Measurements from ENCODE around the gene RAB11FIP4. TPM values are rescaled to one million over a fixed set of nuclear protein-coding genes. Genes with fewer than 3 reads are reported as not detected.

The RAB11FIP4 gene
- total and polyA plus RNA-seq, 2 donors (not counting 3 experiments of a cell fraction or from before 2014, with no cell fraction given), result 0.08 to 0.38 TPM

- no peak for TF ChIP-seq MAX (IDR thresholded peaks at IDR 0.05; ENCODE audit: insufficient read depth, insufficient read length)
- no peak for TF ChIP-seq FOS (IDR thresholded peaks at IDR 0.05; ENCODE audit: borderline replicate concordance, insufficient read depth, low read length)
- no peak for TF ChIP-seq POLR2A (IDR thresholded peaks at IDR 0.05; ENCODE audit: low read depth, low read length)
- TF ChIP-seq EZH2 (IDR thresholded peaks at IDR 0.05; ENCODE audit: borderline replicate concordance, low read depth, low read length, severe bottlenecking), result no peak
- no peak for TF ChIP-seq POLR2AphosphoS5 (IDR thresholded peaks at IDR 0.05; ENCODE audit: insufficient read depth, low read depth, low read length)
- no peak for TF ChIP-seq MYC (IDR thresholded peaks at IDR 0.05; ENCODE audit: low read depth, low read length)
- no peak for TF ChIP-seq GATA2 (IDR thresholded peaks at IDR 0.05; ENCODE audit: insufficient read depth, insufficient read length, low read depth, low read length)
- TF ChIP-seq JUN (IDR thresholded peaks at IDR 0.05; ENCODE audit: borderline replicate concordance, insufficient read depth, insufficient read length, low read depth), result no peak
- no peak for TF ChIP-seq CTCF (IDR thresholded peaks at IDR 0.05; ENCODE audit: extremely low read depth in 1 of 2, insufficient read depth in 1 of 2, low read depth in 1 of 2, low read length in 2 of 2)
- Histone ChIP-seq H4K20me1 (replicated peaks; ENCODE audit: control insufficient read depth, extremely low read depth, insufficient read depth, low read length) (no peaks in the 10 kb centered on the region), H3K27me3 (ENCODE audit: control insufficient read depth in 2 of 2, insufficient read depth in 2 of 2, low read length in 2 of 2) (peaks cover 0 to 2% of the 10 kb centered on the region in 2 experiments), H3K4me3 (replicated peaks in 1 of 3; ENCODE audit: insufficient read depth in 1 of 3, low read depth in 1 of 3, low read length in 3 of 3) (no peak overlapping the region), H3K36me3 (ENCODE audit: control insufficient read depth in 2 of 2, extremely low read depth in 1 of 2, insufficient read depth in 2 of 2, low read length in 2 of 2) (no peaks in the 10 kb centered on the region), H3K27ac (ENCODE audit: insufficient read depth, low read depth, low read length) (no peak overlapping the region), H3K9me1 (replicated peaks; ENCODE audit: control insufficient read depth, extremely low read depth, insufficient read depth, low read length) (no peaks in the 10 kb centered on the region), H3K4me1 (ENCODE audit: control insufficient read depth, extremely low read depth, insufficient read depth, low read length) (no peaks in the 10 kb centered on the region), H3K9me3 (replicated peaks; ENCODE audit: control insufficient read depth, insufficient read depth, low read length) (no peaks in the 10 kb centered on the region), H3K4me2 (ENCODE audit: insufficient read depth, low read length) (no peak overlapping the region), H3K79me2 (ENCODE audit: control insufficient read depth, insufficient read depth, low read length) (no peaks in the 10 kb centered on the region), H2AFZ (ENCODE audit: low read depth, low read length) (no peak overlapping the region), H3K9ac (replicated peaks; ENCODE audit: extremely low read depth, insufficient read depth, low read length) (no peak overlapping the region)
- ChIA-PET CTCF (interaction anchor here (0.9 to 1.4 kb wide), 4 partner anchors 9 to 305 kb away, joined by 3 to 4 read pairs (median 3); no protein-coding TSS in a partner anchor), POLR2A (no interaction called here)
- FAIRE-seq (no peak), DNase-seq (ENCODE audit: low read depth, low spot score) (no peak)
- intact Hi-C loops (cut with micrococcal nuclease), result no loop called here
- dilution Hi-C loops (cut with MboI; ENCODE audit: extremely low pct_ligation_motif_present, low sequenced_read_pairs), result no loop called here
- no TSS peak for BruUV-seq (replicated peaks)
Measured at GRCh38 chr17:31537565-31538011, 146.1 kb downstream of the RAB11FIP4 start.
